Measurements from ENCODE around the gene UNC5B.

The UNC5B gene

DNA sequence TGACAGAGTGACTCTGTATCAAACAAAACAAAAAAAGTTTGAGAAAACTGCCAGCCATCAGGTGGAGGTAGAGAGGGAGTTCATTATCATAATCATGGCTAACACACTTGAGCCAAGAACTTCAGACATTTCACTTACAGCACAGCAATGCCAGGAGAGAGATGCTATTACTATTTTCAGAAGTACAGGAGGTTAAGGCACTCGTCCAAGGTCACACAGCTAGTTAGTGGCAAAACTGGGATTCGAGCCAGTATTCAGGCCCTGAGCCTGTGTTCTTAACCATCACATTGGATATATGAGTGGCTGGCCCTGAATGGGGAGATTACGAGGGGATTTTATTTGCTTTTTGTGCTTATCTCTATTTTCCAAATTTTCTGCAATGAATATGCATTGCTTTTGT lies 24.8 kb upstream of the UNC5B start:
- TF ChIP-seq POU2F2 (IDR thresholded peaks at IDR 0.05; ENCODE audit: low read depth, low read length) (no peak), POLR2A (IDR thresholded peaks at IDR 0.05; ENCODE audit: low read depth, low read length) (no peak), SPI1 (IDR thresholded peaks at IDR 0.05; ENCODE audit: low read depth, low read length) (no peak), PAX5 (IDR thresholded peaks at IDR 0.05; ENCODE audit: insufficient read depth, low read length, severe bottlenecking) (no peak), POLR2AphosphoS5 (IDR thresholded peaks at IDR 0.05; ENCODE audit: low read depth, low read length) (no peak), TAF1 (IDR thresholded peaks at IDR 0.05; ENCODE audit: low read depth, low read length) (no peak)
- DNase-seq (ENCODE audit: insufficient read length, low spot score) (no peak), FAIRE-seq (no peak)

DNA sequence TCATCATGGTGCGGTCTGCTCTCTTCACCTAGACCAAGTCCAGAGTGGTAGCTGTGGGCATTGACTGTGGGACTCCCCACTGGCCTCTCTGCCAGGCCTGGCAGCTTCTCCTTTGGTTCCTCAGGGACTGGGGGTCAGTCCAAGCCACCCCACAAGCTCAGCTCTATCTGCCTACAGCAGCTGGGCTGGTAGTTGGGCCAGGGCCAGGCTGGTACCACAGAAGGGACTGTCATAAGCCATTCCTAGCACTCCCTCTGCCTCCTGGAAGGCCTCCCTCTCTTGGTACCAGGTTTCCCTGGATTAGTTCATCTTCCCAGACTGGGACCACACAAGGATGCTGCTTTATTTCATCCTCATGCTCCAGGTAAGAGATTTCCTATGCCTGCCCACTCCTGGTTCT lies 24.2 kb upstream of the UNC5B start:
- TF ChIP-seq TAF1 (IDR thresholded peaks at IDR 0.05; ENCODE audit: low read depth, low read length) (no peak), SPI1 (IDR thresholded peaks at IDR 0.05; ENCODE audit: low read depth, low read length) (no peak), PAX5 (IDR thresholded peaks at IDR 0.05; ENCODE audit: insufficient read depth, low read length, severe bottlenecking) (no peak), POLR2A (IDR thresholded peaks at IDR 0.05; ENCODE audit: low read depth, low read length) (no peak), POLR2AphosphoS5 (IDR thresholded peaks at IDR 0.05; ENCODE audit: low read depth, low read length) (no peak), POU2F2 (IDR thresholded peaks at IDR 0.05; ENCODE audit: low read depth, low read length) (no peak)
- no peak for FAIRE-seq
- no peak for DNase-seq (ENCODE audit: insufficient read length, low spot score)

DNA sequence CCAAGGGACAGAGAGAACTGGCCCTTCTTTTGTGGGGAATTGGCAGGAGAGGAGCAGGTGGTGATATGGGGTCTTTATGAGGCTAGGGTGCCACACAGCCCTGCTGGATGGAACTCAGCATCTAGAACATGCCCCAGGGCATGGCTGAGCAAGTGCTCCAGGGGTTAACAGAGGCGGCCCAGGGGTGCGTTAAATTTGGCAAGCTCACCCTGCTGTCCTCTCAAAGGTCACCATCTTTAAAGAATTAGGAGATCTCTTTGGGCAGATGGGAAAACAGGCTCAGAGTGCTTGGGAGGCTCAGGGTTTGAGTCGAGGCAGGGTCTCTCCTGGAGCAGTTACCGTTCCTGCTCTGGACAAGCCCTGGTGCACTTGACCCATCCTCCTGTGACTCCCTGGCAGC lies 21.4 kb upstream of the UNC5B start:
- DNase-seq (ENCODE audit: insufficient read length, low spot score) (no peak), FAIRE-seq (no peak)
- TF ChIP-seq POLR2A (IDR thresholded peaks at IDR 0.05; ENCODE audit: low read depth, low read length) (no peak), POLR2AphosphoS5 (IDR thresholded peaks at IDR 0.05; ENCODE audit: low read depth, low read length) (no peak)

- no peak for DNase-seq (ENCODE audit: insufficient read length, low spot score)
- FAIRE-seq: no peak
- TF ChIP-seq PAX5 (IDR thresholded peaks at IDR 0.05; ENCODE audit: insufficient read depth, low read length, severe bottlenecking) (no peak), POLR2AphosphoS5 (IDR thresholded peaks at IDR 0.05; ENCODE audit: low read depth, low read length) (no peak), TAF1 (IDR thresholded peaks at IDR 0.05; ENCODE audit: low read depth, low read length) (no peak), POLR2A (IDR thresholded peaks at IDR 0.05; ENCODE audit: low read depth, low read length) (no peak), POU2F2 (IDR thresholded peaks at IDR 0.05; ENCODE audit: low read depth, low read length) (no peak), SPI1 (IDR thresholded peaks at IDR 0.05; ENCODE audit: low read depth, low read length) (no peak)
Measured at GRCh38 chr10:71191551-71192076, 20.8 kb upstream of the UNC5B start.

GRCh38 chr10:71193516-71193915 lies 18.9 kb upstream of the UNC5B start:
- no peak for TF ChIP-seq TAF1 (IDR thresholded peaks at IDR 0.05; ENCODE audit: low read depth, low read length)
- DNase-seq (ENCODE audit: insufficient read length, low spot score): no peak
- no peak for FAIRE-seq

DNA sequence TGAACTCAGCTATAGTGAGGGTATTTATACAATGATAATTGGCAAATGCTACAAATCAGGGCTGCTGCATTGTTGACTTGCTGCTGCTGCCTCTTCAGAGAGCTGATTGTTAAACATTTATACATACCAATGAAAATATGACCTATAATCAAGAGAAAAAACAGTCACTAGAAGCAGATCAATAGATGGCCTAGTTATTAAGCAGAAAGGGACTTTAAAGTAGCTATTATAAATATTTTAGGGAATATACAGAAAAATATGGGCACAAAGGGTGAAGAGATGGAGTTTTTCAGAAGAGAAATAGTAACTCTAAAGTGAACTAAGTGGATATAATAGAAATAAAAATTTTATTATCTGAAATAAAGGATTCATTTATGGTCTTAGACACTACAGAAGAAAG lies 14.4 kb upstream of the UNC5B start:
- no peak for TF ChIP-seq POLR2AphosphoS5 (IDR thresholded peaks at IDR 0.05; ENCODE audit: low read depth, low read length)
- no peak for TF ChIP-seq POLR2A (IDR thresholded peaks at IDR 0.05; ENCODE audit: low read depth, low read length)
- no peak for TF ChIP-seq TAF1 (IDR thresholded peaks at IDR 0.05; ENCODE audit: low read depth, low read length)
- no peak for TF ChIP-seq POU2F2 (IDR thresholded peaks at IDR 0.05; ENCODE audit: low read depth, low read length)
- no peak for TF ChIP-seq SPI1 (IDR thresholded peaks at IDR 0.05; ENCODE audit: low read depth, low read length)
- no peak for FAIRE-seq
- DNase-seq (ENCODE audit: insufficient read length, low spot score): no peak

DNA sequence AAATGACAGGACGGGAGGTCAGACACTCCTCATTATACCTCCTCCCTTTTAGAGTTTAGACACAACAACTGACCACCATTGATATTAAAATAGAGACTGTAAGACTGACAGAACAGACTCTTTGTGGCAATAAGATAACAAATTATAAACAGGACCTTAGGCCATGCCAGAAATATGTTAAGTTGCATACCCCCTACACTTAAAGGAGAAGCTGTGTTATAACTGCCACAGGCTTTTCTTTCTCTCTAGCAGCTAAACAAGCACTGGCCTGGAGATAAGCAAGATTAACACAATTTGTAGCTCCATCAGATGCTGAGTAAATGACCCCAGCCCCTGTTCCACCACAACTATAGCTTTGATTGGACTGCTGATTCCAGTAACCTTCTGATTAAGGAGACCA lies 10.5 kb upstream of the UNC5B start:
- DNase-seq (ENCODE audit: insufficient read length, low spot score) (no peak), FAIRE-seq (no peak)
- TF ChIP-seq TAF1 (IDR thresholded peaks at IDR 0.05; ENCODE audit: low read depth, low read length) (no peak), POLR2A (IDR thresholded peaks at IDR 0.05; ENCODE audit: low read depth, low read length) (no peak), POLR2AphosphoS5 (IDR thresholded peaks at IDR 0.05; ENCODE audit: low read depth, low read length) (no peak), SPI1 (IDR thresholded peaks at IDR 0.05; ENCODE audit: low read depth, low read length) (no peak), PAX5 (IDR thresholded peaks at IDR 0.05; ENCODE audit: insufficient read depth, low read length, severe bottlenecking) (no peak), POU2F2 (IDR thresholded peaks at IDR 0.05; ENCODE audit: low read depth, low read length) (no peak)

- no peak for FAIRE-seq
- TF ChIP-seq POU2F2 (IDR thresholded peaks at IDR 0.05; ENCODE audit: low read depth, low read length): no peak
- no peak for TF ChIP-seq POLR2AphosphoS5 (IDR thresholded peaks at IDR 0.05; ENCODE audit: low read depth, low read length)
- no peak for TF ChIP-seq POLR2A (IDR thresholded peaks at IDR 0.05; ENCODE audit: low read depth, low read length)
- no peak for TF ChIP-seq TAF1 (IDR thresholded peaks at IDR 0.05; ENCODE audit: low read depth, low read length)
- TF ChIP-seq SPI1 (IDR thresholded peaks at IDR 0.05; ENCODE audit: low read depth, low read length): no peak
- no peak for TF ChIP-seq PAX5 (IDR thresholded peaks at IDR 0.05; ENCODE audit: insufficient read depth, low read length, severe bottlenecking)
- DNase-seq (ENCODE audit: insufficient read length, low spot score): no peak
Measured at GRCh38 chr10:71202314-71202713, 10.1 kb upstream of the UNC5B start.

- no peak for TF ChIP-seq POLR2A (IDR thresholded peaks at IDR 0.05; ENCODE audit: low read depth, low read length)
- TF ChIP-seq SPI1 (IDR thresholded peaks at IDR 0.05; ENCODE audit: low read depth, low read length): no peak
- TF ChIP-seq POLR2AphosphoS5 (IDR thresholded peaks at IDR 0.05; ENCODE audit: low read depth, low read length): no peak
- TF ChIP-seq TAF1 (IDR thresholded peaks at IDR 0.05; ENCODE audit: low read depth, low read length): no peak
- TF ChIP-seq POU2F2 (IDR thresholded peaks at IDR 0.05; ENCODE audit: low read depth, low read length): no peak
- no peak for TF ChIP-seq PAX5 (IDR thresholded peaks at IDR 0.05; ENCODE audit: insufficient read depth, low read length, severe bottlenecking)
- no peak for FAIRE-seq
- no peak for DNase-seq (ENCODE audit: insufficient read length, low spot score)
Measured at GRCh38 chr10:71203124-71203523, 9.2 kb upstream of the UNC5B start.

- FAIRE-seq: no peak
- DNase-seq (ENCODE audit: insufficient read length, low spot score): no peak
- no peak for TF ChIP-seq PAX5 (IDR thresholded peaks at IDR 0.05; ENCODE audit: insufficient read depth, low read length, severe bottlenecking)
Measured at GRCh38 chr10:71203716-71204115, 8.7 kb upstream of the UNC5B start.

DNA sequence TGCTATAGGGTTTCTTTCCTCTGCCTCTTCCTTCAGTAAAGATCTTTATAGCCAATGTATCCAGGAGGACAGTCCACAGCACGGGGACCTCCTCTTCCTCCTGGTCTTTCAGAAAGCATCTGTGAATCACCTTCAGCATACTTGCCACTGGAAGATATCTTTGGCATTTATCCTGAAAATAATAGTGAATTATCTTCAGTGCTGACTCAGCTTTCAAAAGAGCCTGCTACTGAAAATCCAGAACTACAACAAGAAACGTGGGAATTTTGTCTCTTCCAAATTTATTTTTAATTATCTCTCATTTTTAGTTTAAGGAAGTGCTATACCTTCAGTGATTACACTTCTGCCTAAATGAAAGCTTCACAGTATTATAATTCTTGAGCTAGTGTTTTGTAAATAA lies 7.6 kb upstream of the UNC5B start:
- no peak for FAIRE-seq

More for the DNA sequence above, 7.6 kb upstream of the UNC5B start:
- TF ChIP-seq SPI1 (IDR thresholded peaks at IDR 0.05; ENCODE audit: low read depth, low read length) (no peak), POLR2A (IDR thresholded peaks at IDR 0.05; ENCODE audit: low read depth, low read length) (no peak), PAX5 (IDR thresholded peaks at IDR 0.05; ENCODE audit: insufficient read depth, low read length, severe bottlenecking) (no peak), POLR2AphosphoS5 (IDR thresholded peaks at IDR 0.05; ENCODE audit: low read depth, low read length) (no peak), TAF1 (IDR thresholded peaks at IDR 0.05; ENCODE audit: low read depth, low read length) (no peak), POU2F2 (IDR thresholded peaks at IDR 0.05; ENCODE audit: low read depth, low read length) (no peak)
- no peak for DNase-seq (ENCODE audit: insufficient read length, low spot score)
